ENCODE results near the gene SYTL3. TPM values are rescaled to one million over a fixed set of nuclear protein-coding genes. Genes with fewer than 3 reads are reported as not detected.

SYTL3 gene
- total RNA-seq, 1 donor from 2014 or later, result 0.48 TPM

DNA sequence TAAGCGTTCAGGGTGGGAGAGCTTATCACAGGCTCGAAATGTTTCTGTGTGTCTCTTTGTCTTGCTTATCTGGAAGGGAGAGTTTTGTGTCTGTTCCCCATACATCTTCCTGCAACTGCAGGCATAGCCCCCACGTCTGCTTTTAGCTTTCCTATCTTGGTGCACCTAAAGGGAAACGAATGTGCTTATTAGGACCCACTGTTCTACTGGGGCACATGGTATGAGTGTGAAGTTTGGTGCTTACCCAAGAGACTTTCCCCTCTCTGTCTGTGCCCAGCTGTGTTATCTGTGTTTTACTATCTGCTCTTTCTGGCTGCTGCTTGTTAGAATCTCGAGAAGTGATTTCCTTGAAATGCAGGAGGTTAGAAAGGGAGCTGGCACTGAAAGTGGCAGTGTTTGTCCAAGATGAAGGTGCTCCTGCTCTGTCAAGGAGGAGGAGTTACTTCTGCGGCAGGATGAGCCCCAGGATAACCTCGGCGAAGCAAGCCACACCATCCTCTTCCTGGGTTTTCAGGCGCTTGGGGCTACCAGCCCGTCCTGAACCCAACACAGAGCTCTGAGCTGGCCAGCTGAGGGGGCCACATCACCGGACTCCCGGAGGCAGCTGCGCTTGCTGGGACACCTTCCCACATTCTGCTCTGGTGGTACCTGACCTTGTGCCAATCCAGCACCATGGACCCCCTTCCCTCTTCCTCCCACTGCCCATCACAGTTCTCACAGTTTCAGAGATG lies 28.7 kb upstream of the SYTL3 start:
- TF ChIP-seq, protein P1, sequence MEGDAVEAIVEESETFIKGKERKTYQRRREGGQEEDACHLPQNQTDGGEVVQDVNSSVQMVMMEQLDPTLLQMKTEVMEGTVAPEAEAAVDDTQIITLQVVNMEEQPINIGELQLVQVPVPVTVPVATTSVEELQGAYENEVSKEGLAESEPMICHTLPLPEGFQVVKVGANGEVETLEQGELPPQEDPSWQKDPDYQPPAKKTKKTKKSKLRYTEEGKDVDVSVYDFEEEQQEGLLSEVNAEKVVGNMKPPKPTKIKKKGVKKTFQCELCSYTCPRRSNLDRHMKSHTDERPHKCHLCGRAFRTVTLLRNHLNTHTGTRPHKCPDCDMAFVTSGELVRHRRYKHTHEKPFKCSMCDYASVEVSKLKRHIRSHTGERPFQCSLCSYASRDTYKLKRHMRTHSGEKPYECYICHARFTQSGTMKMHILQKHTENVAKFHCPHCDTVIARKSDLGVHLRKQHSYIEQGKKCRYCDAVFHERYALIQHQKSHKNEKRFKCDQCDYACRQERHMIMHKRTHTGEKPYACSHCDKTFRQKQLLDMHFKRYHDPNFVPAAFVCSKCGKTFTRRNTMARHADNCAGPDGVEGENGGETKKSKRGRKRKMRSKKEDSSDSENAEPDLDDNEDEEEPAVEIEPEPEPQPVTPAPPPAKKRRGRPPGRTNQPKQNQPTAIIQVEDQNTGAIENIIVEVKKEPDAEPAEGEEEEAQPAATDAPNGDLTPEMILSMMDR (IDR thresholded peaks at IDR 0.05), result no peak
- Mint-ChIP-seq H3K27ac (ENCODE audit: unreplicated experiment) (no peak overlapping the region), H3K4me3 (ENCODE audit: unreplicated experiment) (no peak overlapping the region), H3K9me3 (ENCODE audit: unreplicated experiment) (no peaks in the 10 kb centered on the region), H3K36me3 (ENCODE audit: unreplicated experiment) (peaks cover 42% of the 10 kb centered on the region), H3K4me1 (ENCODE audit: unreplicated experiment) (no peaks in the 10 kb centered on the region), H3K27me3 (ENCODE audit: unreplicated experiment) (no peaks in the 10 kb centered on the region)
- peak; percentile 78 for DNase-seq (ENCODE audit: extremely low spot score, unreplicated experiment)

DNA sequence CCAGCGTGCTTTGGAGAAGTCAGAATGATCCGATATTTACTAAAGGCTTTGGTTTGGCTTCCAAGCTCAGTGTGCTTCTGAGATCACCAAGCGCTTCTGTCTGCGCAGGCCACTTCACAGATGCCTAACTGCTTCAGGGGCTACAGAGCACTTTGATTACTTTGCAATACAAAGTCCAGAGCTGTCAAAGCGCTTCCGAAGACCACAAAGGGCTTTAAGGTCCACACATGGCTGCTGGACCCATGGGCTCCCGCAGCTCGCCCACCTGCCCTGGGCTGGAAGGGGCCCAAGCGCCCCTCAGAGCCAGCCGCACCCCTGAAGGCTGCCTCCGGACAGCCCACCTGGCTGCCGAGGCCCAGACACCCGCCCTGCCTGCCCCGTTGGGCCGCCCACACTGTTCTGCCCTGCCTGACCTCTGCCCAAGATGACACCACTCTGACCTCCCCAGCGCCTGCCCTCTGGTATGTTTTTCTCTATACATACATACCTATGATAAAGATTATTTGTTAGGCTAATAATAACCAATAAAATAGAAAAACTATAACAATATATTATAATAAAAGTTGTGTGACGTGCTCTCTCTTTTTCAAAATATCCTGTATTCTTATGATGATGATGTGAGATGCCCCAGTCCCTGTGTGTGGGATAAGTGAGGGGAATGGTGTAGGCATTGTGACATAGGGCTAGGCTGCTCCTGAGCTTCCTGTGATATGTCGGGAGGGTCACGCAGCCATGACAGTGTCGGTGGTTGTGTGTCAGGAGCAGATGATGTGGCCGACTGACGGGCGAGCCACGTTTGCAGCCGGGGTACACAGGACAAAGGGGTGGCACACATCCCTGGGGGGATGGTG lies 27.9 kb upstream of the SYTL3 start:
- DNase-seq (ENCODE audit: extremely low spot score, unreplicated experiment), result peak; percentile 62
- Mint-ChIP-seq H3K36me3 (ENCODE audit: unreplicated experiment) (peaks cover 38% of the 10 kb centered on the region), H3K27ac (ENCODE audit: unreplicated experiment) (no peak overlapping the region), H3K4me1 (ENCODE audit: unreplicated experiment) (no peaks in the 10 kb centered on the region), H3K9me3 (ENCODE audit: unreplicated experiment) (no peaks in the 10 kb centered on the region), H3K27me3 (ENCODE audit: unreplicated experiment) (no peaks in the 10 kb centered on the region), H3K4me3 (ENCODE audit: unreplicated experiment) (no peak overlapping the region)
- TF ChIP-seq, protein P1 (IDR thresholded peaks at IDR 0.05), result no peak

DNA sequence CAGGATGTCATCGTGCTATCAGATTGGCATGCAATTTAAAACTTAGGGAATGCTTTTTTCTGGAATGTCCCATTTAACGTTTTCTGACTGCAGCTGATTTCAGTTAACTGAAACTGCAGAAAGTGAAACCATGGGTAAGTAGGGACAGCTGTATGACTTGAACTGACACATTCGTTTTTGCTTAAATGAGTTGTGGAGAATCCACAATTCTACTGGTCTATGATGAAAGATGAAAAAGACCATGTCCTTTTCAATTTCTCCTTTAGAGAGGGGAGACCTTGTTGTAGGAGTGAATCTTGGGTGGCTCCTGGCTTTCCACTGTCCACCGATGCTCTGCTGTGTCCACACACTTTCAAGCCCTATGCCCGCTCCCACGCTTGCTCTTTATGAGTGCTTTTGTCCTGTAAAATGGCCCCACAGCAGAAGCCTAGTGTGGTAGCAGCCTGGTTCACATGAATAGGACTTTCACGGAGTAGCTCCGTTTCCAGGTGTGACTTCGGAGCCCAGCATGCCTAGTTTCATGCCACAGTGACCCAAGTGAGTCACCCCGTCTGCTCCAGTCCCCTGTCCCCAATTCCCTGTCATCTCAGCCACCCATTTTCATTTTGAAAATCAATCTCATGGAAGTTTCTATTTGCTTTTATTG lies 27.2 kb upstream of the SYTL3 start:
- Mint-ChIP-seq H3K27me3 (ENCODE audit: unreplicated experiment) (no peaks in the 10 kb centered on the region), H3K4me3 (ENCODE audit: unreplicated experiment) (no peak overlapping the region), H3K9me3 (ENCODE audit: unreplicated experiment) (no peaks in the 10 kb centered on the region), H3K4me1 (ENCODE audit: unreplicated experiment) (no peaks in the 10 kb centered on the region), H3K36me3 (ENCODE audit: unreplicated experiment) (peaks cover 38% of the 10 kb centered on the region), H3K27ac (ENCODE audit: unreplicated experiment) (no peak overlapping the region)
- TF ChIP-seq, protein P1 (IDR thresholded peaks at IDR 0.05), result no peak
- peak; percentile 54 for DNase-seq (ENCODE audit: extremely low spot score, unreplicated experiment)

DNA sequence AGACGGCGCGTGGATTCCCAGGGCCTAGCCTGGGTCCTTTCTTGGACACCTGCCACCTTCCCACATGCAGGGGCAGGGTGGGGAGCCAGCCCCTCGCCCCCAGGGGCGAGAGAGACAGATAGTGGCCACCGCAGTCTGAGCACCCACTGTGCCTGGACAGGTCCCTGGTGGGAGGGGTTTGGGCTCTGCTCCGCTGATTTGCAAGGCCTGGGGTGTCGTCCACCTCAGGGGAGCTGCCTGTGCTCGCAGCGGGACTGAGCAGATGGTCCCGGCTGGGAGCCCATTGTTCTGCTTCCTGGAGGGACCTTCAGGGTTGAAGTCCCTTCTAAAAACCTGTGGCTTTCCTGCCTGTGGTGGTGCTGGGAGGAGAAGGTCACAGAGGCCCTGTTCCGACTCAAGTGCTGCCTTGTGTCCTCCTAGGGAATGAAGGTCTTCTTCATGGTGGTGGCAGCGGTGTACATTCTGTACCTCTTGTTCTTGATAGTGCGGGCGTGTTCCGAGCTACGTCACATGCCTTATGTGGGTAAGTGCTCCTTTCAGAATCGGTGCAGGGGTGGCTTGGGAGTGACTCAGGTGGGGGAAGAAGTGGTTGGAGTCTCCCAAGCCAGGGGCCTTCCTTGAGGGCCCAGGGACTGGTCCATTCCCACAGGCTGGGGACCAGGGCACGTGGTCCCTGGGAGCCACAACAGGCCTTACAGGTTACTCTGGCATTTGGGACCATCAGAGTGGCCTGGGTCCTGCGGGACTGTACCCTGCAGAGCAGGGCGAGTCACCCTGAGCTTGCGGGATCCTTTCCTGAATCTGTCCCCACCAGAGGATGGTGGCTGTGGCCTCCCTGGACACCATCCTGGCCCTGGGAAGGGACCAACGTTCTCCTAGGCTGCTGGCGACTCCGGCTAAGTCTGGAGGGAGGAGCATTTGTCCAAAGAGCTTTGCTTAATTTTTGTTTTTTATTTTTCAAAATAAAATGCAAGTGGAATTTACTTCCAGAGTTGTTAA lies 24.9 kb upstream of the SYTL3 start:
- H3K4me1 Mint-ChIP-seq (ENCODE audit: unreplicated experiment), result no peaks in the 10 kb centered on the region
- no peak overlapping the region for H3K4me3 Mint-ChIP-seq (ENCODE audit: unreplicated experiment)
- peaks cover 36% of the 10 kb centered on the region for H3K36me3 Mint-ChIP-seq (ENCODE audit: unreplicated experiment)
- no peak overlapping the region for H3K27ac Mint-ChIP-seq (ENCODE audit: unreplicated experiment)
- no peaks in the 10 kb centered on the region for H3K9me3 Mint-ChIP-seq (ENCODE audit: unreplicated experiment)
- H3K27me3 Mint-ChIP-seq (ENCODE audit: unreplicated experiment), result no peaks in the 10 kb centered on the region
- TF ChIP-seq, protein P1 (IDR thresholded peaks at IDR 0.05), result no peak
- peak; percentile 83 for DNase-seq (ENCODE audit: extremely low spot score, unreplicated experiment)

Measured in osteocyte (in vitro differentiated cells).